HEK293T (cell line): ENCODE results near the gene INHBC.

Source experiments
- CTCF ChIA-PET: fragments of 350-600 bp; formaldehyde crosslinking; extraction: SDS; loops from one replicate; lab custom pipeline; 2021; ENCODE audit warnings: antibody characterized with exemption, inconsistent platforms; lab: Yijun Ruan, JAX
- POLR2A ChIA-PET: fragments of 350-600 bp; formaldehyde crosslinking; extraction: SDS; loops from one replicate; lab custom pipeline; 2020; ENCODE audit warnings: antibody characterized with exemption, inconsistent platforms; lab: Yijun Ruan, JAX
- DNase-seq: peaks from one replicate; pipeline ENCODE4 v3.0.0; 2012; ENCODE audit warnings: mixed read lengths; ENCODE audit errors: extremely low spot score
- ARNT ChIP-seq: fragments of 450-650 bp; IDR thresholded peaks from 2 replicates; pipeline ENCODE4 v1.6.1; 2017; ENCODE audit warnings: mild to moderate bottlenecking
- BHLHE40 ChIP-seq: fragments of 450-650 bp; IDR thresholded peaks from 2 replicates; pipeline ENCODE4 v1.6.1; 2016; ENCODE audit warnings: mild to moderate bottlenecking, moderate library complexity, borderline replicate concordance
- CTBP1 ChIP-seq: fragments of 450-650 bp; IDR thresholded peaks from 2 replicates; pipeline ENCODE4 v1.6.1; 2016; ENCODE audit warnings: borderline replicate concordance
- ELF4 ChIP-seq: fragments of 450-650 bp; IDR thresholded peaks from 2 replicates; pipeline ENCODE4 v1.6.1; 2017; ENCODE audit warnings: antibody characterized with exemption
- FOXA1 ChIP-seq: fragments of 450-650 bp; IDR thresholded peaks from 2 replicates; pipeline ENCODE4 v1.6.1; 2016; ENCODE audit warnings: mild to moderate bottlenecking
- FOXK2 ChIP-seq: fragments of 450-650 bp; IDR thresholded peaks from 2 replicates; pipeline ENCODE4 v1.6.1; 2016; ENCODE audit warnings: mild to moderate bottlenecking
- FOXM1 ChIP-seq: fragments of 450-650 bp; IDR thresholded peaks from 2 replicates; pipeline ENCODE4 v1.6.1; 2017; ENCODE audit warnings: mild to moderate bottlenecking, borderline replicate concordance
- HDGF ChIP-seq: fragments of 450-650 bp; IDR thresholded peaks from 2 replicates; pipeline ENCODE4 v1.6.1; 2017; ENCODE audit warnings: antibody characterized with exemption, borderline replicate concordance
- L3MBTL2 ChIP-seq: fragments of 450-650 bp; conservative IDR thresholded peaks from 2 replicates; pipeline ENCODE4 v1.6.1; 2016; ENCODE audit warnings: mild to moderate bottlenecking
- LEF1 ChIP-seq: fragments of 450-650 bp; IDR thresholded peaks from 2 replicates; pipeline ENCODE4 v1.6.1; 2017; ENCODE audit warnings: mild to moderate bottlenecking, borderline replicate concordance
- NFRKB ChIP-seq: fragments of 450-650 bp; IDR thresholded peaks from 2 replicates; pipeline ENCODE4 v1.6.1; 2016; ENCODE audit warnings: mild to moderate bottlenecking, moderate library complexity
- PKNOX1 ChIP-seq: fragments of 450-650 bp; IDR thresholded peaks from 2 replicates; pipeline ENCODE4 v1.6.1; 2016
- SP1 ChIP-seq: fragments of 450-650 bp; IDR thresholded peaks from 2 replicates; pipeline ENCODE4 v1.6.1; 2017
- SUZ12 ChIP-seq: fragments of 450-650 bp; IDR thresholded peaks from 2 replicates; pipeline ENCODE4 v1.6.1; 2016; ENCODE audit warnings: mild to moderate bottlenecking
- TARDBP ChIP-seq: fragments of 450-650 bp; IDR thresholded peaks from 2 replicates; pipeline ENCODE4 v1.6.1; 2016
- ZNF384 ChIP-seq: fragments of 450-650 bp; IDR thresholded peaks from 2 replicates; pipeline ENCODE4 v1.6.1; 2016

The INHBC gene

GRCh38 chr12:57465030-57465746 is 30.6 kb downstream of the INHBC start:
- no peak for DNase-seq
- POLR2A ChIA-PET, result interaction anchor here (2.3 kb wide), 1 partner anchor 10 kb away, joined by 11 read pairs; the partner anchor contains the start of gene INHBE
- CTCF ChIA-PET, result no interaction called here
- TF ChIP-seq LEF1 (no peak), BHLHE40 (no peak), ELF4 (no peak), NFRKB (no peak), FOXA1 (no peak), ZNF384 (no peak), PKNOX1 (no peak), FOXM1 (no peak), FOXK2 (no peak), SP1 (no peak), SUZ12 (no peak), TARDBP (no peak), ARNT (no peak), L3MBTL2 (no peak), HDGF (no peak), CTBP1 (no peak)

GRCh38 chr12:57465747-57466505 is 31.3 kb downstream of the INHBC start:
- ChIA-PET POLR2A (interaction anchor here (0.7 to 2.3 kb wide), 2 partner anchors 11 to 236 kb away, joined by 3 to 11 read pairs; partner anchors contain the start of genes INHBE and SHMT2), CTCF (no interaction called here)
- TF ChIP-seq FOXK2 (no peak), FOXA1 (no peak), NFRKB (no peak), ARNT (no peak), ELF4 (no peak), PKNOX1 (no peak), ZNF384 (no peak), FOXM1 (no peak), BHLHE40 (no peak), SP1 (no peak), CTBP1 (no peak), TARDBP (no peak), HDGF (no peak), L3MBTL2 (no peak), SUZ12 (no peak), LEF1 (no peak)
- DNase-seq, result no peak

- ChIA-PET POLR2A (no interaction called here), CTCF (no interaction called here)
- DNase-seq, result no peak
- TF ChIP-seq PKNOX1 (no peak), ELF4 (no peak), FOXK2 (no peak), SUZ12 (no peak), HDGF (no peak), CTBP1 (no peak), TARDBP (no peak), NFRKB (no peak), ARNT (no peak), L3MBTL2 (no peak), FOXM1 (no peak), SP1 (no peak), ZNF384 (no peak), BHLHE40 (no peak), FOXA1 (no peak), LEF1 (no peak)
Measured at GRCh38 chr12:57467212-57467874, 32.8 kb downstream of the INHBC start.

- DNase-seq, result no peak
- TF ChIP-seq LEF1 (no peak), CTBP1 (no peak), TARDBP (no peak), NFRKB (no peak), SP1 (no peak), HDGF (no peak), ZNF384 (no peak), BHLHE40 (no peak), FOXM1 (no peak), PKNOX1 (no peak), FOXK2 (no peak), ELF4 (no peak), L3MBTL2 (no peak), FOXA1 (no peak), SUZ12 (no peak)
- POLR2A ChIA-PET, result no interaction called here
- CTCF ChIA-PET, result interaction anchor here (1.6 to 1.7 kb wide), 2 partner anchors 9 to 12 kb away, joined by 3 to 10 read pairs; partner anchors contain the start of genes GLI1 and INHBE
Measured at GRCh38 chr12:57467915-57468314, 33.3 kb downstream of the INHBC start.
